Head of caudate nucleus (tissue), 42 donors: Measurements from ENCODE around the gene NKIRAS1.

Experiments used
- DNase-seq, 42 donors: peaks; one replicate each; pipeline versions ENCODE4 v3.0.0 to v3.0.0-alpha.2; 2020 to 2021; ENCODE audit warnings: mixed read lengths in 7 of 42
- intact Hi-C: fragments of 100-400 bp; cut with DNase I; formaldehyde crosslinking; loops from one replicate; pipeline ENCODE4 v1.15.0; 2022

Gene NKIRAS1

GRCh38 chr3:23916886-23917678 is at the start of gene NKIRAS1, which contains the start of gene RPL15:
Gene NKIRAS1 (minus strand): TSS chr3:23916990. CDS start chr3:23910904, 6,086 bp downstream.
Gene RPL15 (plus strand): TSS chr3:23917132. CDS start chr3:23917860, 728 bp downstream.
- DNase-seq = peak; percentile 93 to 99 (median 97)
- intact Hi-C loops = loop anchor here (1.0 kb wide), 1 partner anchor 28 kb away; the partner anchor contains the start of gene NR1D2

DNA sequence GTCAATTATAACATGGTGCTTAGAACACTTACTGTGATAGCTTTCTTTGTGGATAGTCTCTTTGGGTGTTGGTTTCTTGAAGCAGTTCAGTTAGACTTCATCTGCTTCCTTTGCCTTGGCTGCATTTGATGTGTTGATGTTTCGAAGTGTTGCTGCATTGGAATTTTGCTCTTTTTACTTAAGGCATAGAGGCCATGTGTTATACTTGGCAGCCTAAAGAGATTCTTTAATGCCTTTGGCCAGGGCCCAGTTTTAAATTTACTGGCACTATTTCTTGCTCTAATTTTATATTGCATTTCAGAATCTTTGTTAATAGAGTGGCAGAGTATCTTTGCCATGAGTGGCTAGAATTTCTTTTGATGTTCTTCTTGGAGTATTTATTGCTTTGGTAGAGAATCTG is 49.5 kb upstream of the NKIRAS1 start:
- intact Hi-C loops = no loop called here
- DNase-seq = no peak

DNA sequence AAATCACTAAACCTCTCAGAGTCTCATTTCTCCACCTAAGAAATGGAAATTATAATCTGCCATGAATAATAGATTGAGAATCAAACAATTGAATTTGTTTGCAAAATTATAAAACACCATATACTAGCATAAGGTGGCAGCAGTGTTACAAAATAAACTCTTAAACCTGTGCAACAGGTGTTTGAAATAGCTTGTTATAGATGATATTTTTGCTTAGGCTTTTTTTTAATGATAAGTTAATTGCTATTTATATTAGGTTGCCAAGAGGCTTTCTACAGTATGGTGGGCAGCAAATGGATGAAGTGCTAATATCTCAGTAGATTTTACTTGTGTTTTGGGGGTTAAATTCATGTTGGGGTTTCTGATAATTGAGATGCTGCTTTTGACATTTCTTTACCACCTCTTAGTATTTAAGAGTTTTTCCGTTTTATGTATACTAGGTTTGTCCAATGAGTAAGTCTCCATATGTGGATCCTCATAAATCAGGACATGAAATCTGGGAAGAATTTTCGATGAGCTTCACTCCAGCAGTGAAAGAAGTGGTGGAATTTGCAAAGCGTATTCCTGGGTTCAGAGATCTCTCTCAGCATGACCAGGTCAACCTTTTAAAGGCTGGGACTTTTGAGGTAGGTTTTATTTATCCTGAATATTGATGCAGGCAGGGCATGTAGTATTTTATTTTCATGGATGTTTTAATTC is 47.9 kb upstream of the NKIRAS1 start:
- intact Hi-C loops = no loop called here
- DNase-seq = no peak

- intact Hi-C loops = no loop called here
- no peak for DNase-seq
Measured at GRCh38 chr3:23961913-23962312, 45.1 kb upstream of the NKIRAS1 start.

DNA sequence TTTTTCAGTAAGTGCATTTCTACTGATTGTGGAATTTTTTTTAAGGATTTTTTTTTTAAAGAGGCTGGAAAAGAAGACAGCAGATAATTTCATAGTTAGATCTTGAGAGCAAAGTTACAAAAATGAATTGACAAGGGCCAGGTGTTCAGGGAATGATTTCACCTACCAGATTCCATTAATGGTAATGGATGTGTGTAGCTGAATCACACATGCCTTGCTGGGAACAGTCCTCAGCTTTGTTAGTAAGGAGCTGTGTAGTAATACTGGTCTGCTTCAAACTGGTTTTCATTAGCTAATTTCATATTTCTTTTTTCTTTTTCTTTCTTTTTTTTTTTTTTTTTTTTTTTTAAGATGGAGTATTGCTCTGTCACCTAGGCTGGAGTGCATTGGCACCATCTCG is 44.3 kb upstream of the NKIRAS1 start:
- DNase-seq = peak in 1 of 42 donors; percentile 25
- intact Hi-C loops = no loop called here

- DNase-seq = no peak
- intact Hi-C loops = no loop called here
Measured at GRCh38 chr3:23960649-23961048, 43.9 kb upstream of the NKIRAS1 start.

DNA sequence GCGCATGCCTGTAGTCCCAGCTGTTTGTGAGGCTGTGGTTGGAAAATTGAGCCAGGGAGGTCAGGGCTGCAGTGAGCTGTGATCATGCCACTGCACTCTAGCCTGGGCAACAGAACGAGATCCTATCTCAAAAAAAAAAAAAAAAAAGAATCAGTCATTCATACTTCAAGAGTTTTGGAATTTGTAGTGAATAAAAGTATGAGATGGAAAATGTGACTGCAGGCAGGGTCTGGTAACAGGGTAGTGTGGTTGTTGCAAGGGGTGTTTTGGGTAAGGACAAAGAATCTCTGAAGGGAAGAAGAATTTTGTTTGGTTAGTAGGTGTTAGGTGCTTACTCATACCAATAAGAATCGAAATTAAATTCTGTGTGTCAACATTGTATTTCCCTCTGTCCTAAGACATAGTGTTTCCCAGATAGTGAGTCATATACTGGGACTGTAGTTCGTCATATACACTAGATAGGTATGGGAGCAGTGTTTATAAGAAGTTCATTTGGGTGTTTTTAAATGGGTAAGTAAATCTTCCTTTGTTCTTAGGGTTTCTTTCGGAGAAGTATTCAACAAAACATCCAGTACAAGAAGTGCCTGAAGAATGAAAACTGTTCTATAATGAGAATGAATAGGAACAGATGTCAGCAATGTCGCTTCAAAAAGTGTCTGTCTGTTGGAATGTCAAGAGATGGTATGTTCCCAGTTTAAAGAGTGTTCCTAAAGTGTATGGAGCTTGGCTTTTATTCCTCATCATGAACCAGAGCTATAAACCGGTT is 42.5 kb upstream of the NKIRAS1 start:
- intact Hi-C loops = no loop called here
- no peak for DNase-seq

DNA sequence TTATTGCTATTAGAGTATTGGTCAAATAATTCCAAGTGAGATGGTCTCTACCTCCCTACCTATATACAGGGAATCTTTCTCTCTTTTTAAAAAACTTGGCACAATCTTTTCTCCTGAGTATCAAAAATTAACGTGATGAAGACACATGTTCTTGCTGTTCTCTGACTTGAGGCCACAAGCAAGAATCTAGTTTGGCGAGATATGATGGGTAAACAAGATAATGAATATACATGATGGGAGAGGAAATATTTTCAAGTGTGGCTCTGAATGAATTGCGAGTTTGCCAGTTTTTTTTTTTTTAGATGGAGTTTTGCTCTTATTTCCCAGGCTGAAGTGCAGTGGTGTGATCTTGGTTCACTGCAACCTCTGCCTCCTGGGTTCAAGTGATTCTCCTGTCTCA is 39.9 kb upstream of the NKIRAS1 start:
- DNase-seq = no peak
- intact Hi-C loops = no loop called here

DNA sequence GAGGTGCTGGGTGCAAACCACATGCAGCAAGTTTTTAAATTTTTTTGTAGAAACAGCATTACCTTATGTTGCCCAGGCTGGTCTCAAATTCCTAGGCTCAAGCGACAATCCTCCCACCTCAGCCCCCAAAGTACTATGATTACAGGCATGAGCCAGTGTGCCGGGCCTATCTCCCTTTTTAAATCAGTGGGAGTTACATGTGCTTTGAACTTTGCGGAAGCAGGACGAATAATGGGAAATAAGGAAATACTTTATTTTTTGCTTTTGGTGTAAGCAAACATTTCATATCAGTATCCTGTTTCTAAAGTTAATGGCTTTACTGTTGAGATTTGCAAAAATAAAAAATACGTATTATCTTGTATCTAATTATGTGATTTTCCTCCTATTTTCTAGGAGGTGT is 37.4 kb upstream of the NKIRAS1 start:
- intact Hi-C loops = no loop called here

DNA sequence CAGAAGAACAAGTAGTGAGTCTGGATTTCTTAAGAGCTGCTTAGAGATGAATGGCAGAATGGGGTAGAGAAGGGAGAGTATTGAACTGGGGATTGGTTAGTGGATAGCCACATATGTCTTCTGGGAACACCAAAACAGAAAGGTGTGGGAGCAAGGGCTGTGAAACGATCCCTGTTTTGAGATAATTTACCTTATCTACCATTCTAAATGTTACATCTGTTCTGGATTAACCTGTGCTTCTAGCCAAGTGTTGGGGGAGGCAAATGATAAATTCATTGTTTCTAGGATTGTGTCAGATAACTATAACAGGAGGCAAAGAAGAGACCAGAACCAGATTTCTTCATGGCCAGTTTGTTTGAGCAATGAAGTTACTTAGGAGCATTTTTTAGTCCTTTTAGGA is 36.7 kb upstream of the NKIRAS1 start:
- no peak for DNase-seq
- intact Hi-C loops = no loop called here

More for the DNA sequence above, 37.4 kb upstream of the NKIRAS1 start:
- no peak for DNase-seq

DNA sequence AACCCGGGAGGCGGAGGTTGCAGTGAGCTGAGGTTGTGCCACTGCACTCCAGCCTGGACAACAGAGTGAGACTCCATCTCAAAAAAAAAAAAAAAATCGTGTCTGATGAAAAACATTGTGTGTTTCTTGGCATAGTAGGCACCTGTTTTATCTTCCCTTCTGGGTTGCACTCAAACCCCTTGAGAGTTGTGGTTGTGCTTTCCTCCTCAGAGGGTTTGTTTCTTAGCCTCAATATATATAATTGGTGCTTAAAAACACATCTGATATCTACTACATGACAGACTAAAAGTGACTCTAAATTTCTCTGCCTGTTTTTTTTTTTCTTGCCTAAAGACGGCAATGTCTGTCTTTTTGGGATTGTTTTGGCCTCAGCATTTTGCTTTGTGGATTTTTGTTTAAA is 35.9 kb upstream of the NKIRAS1 start:
- intact Hi-C loops = no loop called here
- DNase-seq = no peak

DNA sequence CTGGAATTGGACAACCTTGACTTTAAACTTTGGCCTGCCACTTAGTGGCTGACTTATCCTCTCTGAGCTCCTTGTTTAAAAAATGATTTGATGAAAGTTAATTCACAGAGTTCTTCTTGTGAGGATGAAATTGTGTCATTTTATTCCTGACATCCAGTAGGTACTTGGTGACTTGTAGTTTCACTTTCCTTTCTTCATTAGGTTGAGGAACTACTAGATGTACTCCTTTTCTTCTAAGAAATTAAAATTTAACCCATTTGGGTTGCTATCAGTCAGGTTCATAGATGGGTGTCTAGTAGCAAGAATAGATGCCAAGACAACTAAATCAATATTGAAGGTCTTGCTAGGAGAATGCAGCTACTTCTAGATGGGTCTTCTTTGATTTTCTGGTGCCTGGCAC is 33.5 kb upstream of the NKIRAS1 start:
- intact Hi-C loops = no loop called here
- DNase-seq = no peak

GRCh38 chr3:23949784-23950183 is 33.0 kb upstream of the NKIRAS1 start:
- intact Hi-C loops = no loop called here
- DNase-seq = peak in 12 of 42 donors; percentile 14 to 66 (median 29)

DNA sequence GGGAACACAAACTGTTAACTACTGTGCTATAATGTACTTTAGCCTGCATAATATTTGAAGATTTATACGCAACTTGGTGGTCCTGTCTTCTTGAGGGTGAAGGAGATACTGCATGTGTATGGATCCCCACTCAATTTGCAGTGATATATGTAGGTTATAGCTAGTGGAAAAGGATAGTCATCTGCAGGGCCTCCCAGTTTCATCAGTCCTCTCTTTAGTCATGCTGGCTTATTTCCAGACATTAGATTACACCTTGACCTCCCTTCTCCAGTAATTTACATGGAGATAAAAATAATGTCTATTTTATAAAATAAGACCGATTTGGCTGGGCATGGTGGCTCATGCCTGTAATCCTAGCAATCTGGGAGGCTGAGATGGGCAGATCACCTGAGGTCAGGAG is 32.0 kb upstream of the NKIRAS1 start:
- no peak for DNase-seq
- intact Hi-C loops = no loop called here

GRCh38 chr3:23945913-23946687 is 29.3 kb upstream of the NKIRAS1 start:
- intact Hi-C loops = loop anchor here (1.0 to 2.0 kb wide), 2 partner anchors 29 to 45 kb away; partner anchors contain the start of gene RPL15
- DNase-seq = peak; percentile 91 to 100 (median 98)

GRCh38 chr3:23945663-23945912 is 28.8 kb upstream of the NKIRAS1 start:
- intact Hi-C loops = loop anchor here (1.0 kb wide), 1 partner anchor 28 kb away; the partner anchor contains the start of gene RPL15
- DNase-seq = no peak

GRCh38 chr3:23944861-23945662 is 28.3 kb upstream of the NKIRAS1 start, which contains the start of gene NR1D2:
Gene NR1D2 (plus strand): TSS chr3:23945286. CDS start chr3:23945579, 293 bp downstream.
- DNase-seq = peak; percentile 45 to 95 (median 88)
- intact Hi-C loops = loop anchor here (1.0 kb wide), 1 partner anchor 28 kb away; the partner anchor contains the start of gene RPL15
